K562 (cell line): ENCODE results near the gene ADCY9. TPM values are rescaled to one million over a fixed set of nuclear protein-coding genes. Genes with fewer than 3 reads are reported as not detected.

Experiments used
- ATAC-seq: fragments of 200-7000 bp; cut with Tn5 transposase; 3 replicates; pipeline ENCODE4 v1.9.1; 2020; ENCODE audit warnings: moderate library complexity
- BruUV-seq: library from RNA; stranded (reverse); fragments of 400-500 nt; replicated peaks from 2 replicates; lab custom pipeline; 2021; lab: Mats Ljungman, UMichigan
- CTCF ChIA-PET: fragments of 300-600 bp; formaldehyde crosslinking; extraction: SDS; loops from one replicate; lab custom pipeline; 2021; ENCODE audit warnings: low intra/inter-chr PET ratio; lab: Yijun Ruan, JAX
- POLR2A ChIA-PET: fragments of 300-600, 350-650 bp; sonication (Branson Sonifier 250); formaldehyde crosslinking; extraction: SDS; loops from one replicate; lab custom pipeline; 2021; ENCODE audit warnings: antibody characterized with exemption, inconsistent platforms; lab: Yijun Ruan, JAX
- DNase-seq, 4 experiments: peaks; one replicate each; pipeline versions ENCODE4 v3.0.0 to v3.0.0-alpha.2; 2011 to 2018; ENCODE audit warnings: low spot score in 3 of 4, mixed read lengths in 3 of 4; ENCODE audit errors: extremely low read depth in 1 of 4
- FAIRE-seq: peaks from 2 replicates; lab custom pipeline; 2011; peaks lifted over from hg19 to GRCh38; lab: Jason Lieb, UNC
- H2AFZ ChIP-seq: 2 replicates; pipeline ENCODE4 v1.6.0; 2011; ENCODE audit warnings: low read depth, low read length, control low read depth, inconsistent platforms
- H3K27ac ChIP-seq: fragments of 200-600 bp; 3 replicates; pipeline ENCODE4 v1.8.0; 2011; ENCODE audit warnings: low read depth, mild to moderate bottlenecking, control low read depth, inconsistent platforms, low read length, moderate library complexity, mixed read lengths; ENCODE audit errors: extremely low read depth
- H3K27me3 ChIP-seq, 2 experiments: fragments of 300-600 bp in 1 of 2; 2 replicates in 1 of 2; 3 replicates in 1 of 2; pipeline versions ENCODE4 v1.6.0 to v1.8.0; 2011; ENCODE audit warnings: inconsistent platforms in 2 of 2, low read length in 2 of 2, mild to moderate bottlenecking in 1 of 2, mixed read lengths in 1 of 2, moderate library complexity in 1 of 2; ENCODE audit not compliant: control insufficient read depth in 2 of 2, insufficient read depth in 2 of 2
- H3K36me3 ChIP-seq: fragments of 300-600 bp; 3 replicates; pipeline ENCODE4 v1.8.0; 2011; ENCODE audit warnings: mild to moderate bottlenecking, low read length, inconsistent platforms; ENCODE audit not compliant: control insufficient read depth, insufficient read depth
- H3K4me1 ChIP-seq, 2 experiments: fragments of 200-600 bp in 1 of 2; replicated peaks in 1 of 2; 2 replicates in 1 of 2; 3 replicates in 1 of 2; pipeline versions ENCODE4 v1.5.1 to v1.8.0; 2011; ENCODE audit warnings: inconsistent platforms in 2 of 2, low read length in 2 of 2, mild to moderate bottlenecking in 1 of 2, mixed read lengths in 1 of 2, moderate library complexity in 1 of 2; ENCODE audit not compliant: control insufficient read depth in 2 of 2, insufficient read depth in 2 of 2
- H3K4me2 ChIP-seq: 2 replicates; pipeline ENCODE4 v1.6.1; 2011; ENCODE audit warnings: low read length, control low read depth, inconsistent platforms, mixed read lengths; ENCODE audit not compliant: insufficient read depth
- H3K4me3 ChIP-seq: fragments of 200-600 bp; sonication (generic), shearing (Covaris generic); 2 replicates; pipeline ENCODE4 v1.5.1; 2016; ENCODE audit warnings: control low read depth, inconsistent platforms
- H3K79me2 ChIP-seq: fragments of 200-600 bp; 3 replicates; pipeline ENCODE4 v1.8.0; 2011; ENCODE audit warnings: low read length, inconsistent platforms; ENCODE audit not compliant: control insufficient read depth, insufficient read depth
- H3K9ac ChIP-seq, 2 experiments: 2 replicates each; pipeline versions ENCODE4 v1.6.0 to v1.6.1; 2011; ENCODE audit warnings: low read depth in 2 of 2, low read length in 2 of 2, control low read depth in 1 of 2, inconsistent platforms in 1 of 2, mild to moderate bottlenecking in 1 of 2, mixed read lengths in 1 of 2; ENCODE audit not compliant: insufficient read depth in 1 of 2
- H3K9me1 ChIP-seq: one replicate; pipeline ENCODE4 v1.6.0; 2011; ENCODE audit warnings: inconsistent platforms, mild to moderate bottlenecking, low read length, moderate library complexity; ENCODE audit not compliant: control insufficient read depth, insufficient read depth
- H3K9me3 ChIP-seq: replicated peaks from 2 replicates; pipeline ENCODE4 v1.5.1; 2011; ENCODE audit warnings: low read depth, low read length, inconsistent platforms; ENCODE audit not compliant: control insufficient read depth, insufficient read depth
- H4K20me1 ChIP-seq: replicated peaks from 2 replicates; pipeline ENCODE4 v1.6.1; 2011; ENCODE audit warnings: low read length, inconsistent platforms, mixed read lengths; ENCODE audit not compliant: control insufficient read depth, insufficient read depth
- BMI1 ChIP-seq: fragments of 150-350 bp; IDR thresholded peaks from 2 replicates; pipeline ENCODE4 v1.6.1; 2014; ENCODE audit warnings: low read length
- C11orf30 ChIP-seq: fragments of 450-650 bp; IDR thresholded peaks from 2 replicates; pipeline ENCODE4 v1.6.1; 2016; ENCODE audit warnings: low read depth, mild to moderate bottlenecking
- DEAF1 ChIP-seq: fragments of 450-650 bp; formaldehyde crosslinking; IDR thresholded peaks from 2 replicates; pipeline ENCODE4 v1.4.0; 2020; ENCODE audit warnings: mild to moderate bottlenecking, moderate library complexity
- GTF2E2 ChIP-seq: fragments of 200-800 bp; sonication (Bioruptor generic); IDR thresholded peaks from 2 replicates; pipeline ENCODE4 v1.6.1; 2016; ENCODE audit warnings: missing genetic modification characterization, missing compliant biosample characterization
- MTA1 ChIP-seq: fragments of 450-650 bp; IDR thresholded peaks from 2 replicates; pipeline ENCODE4 v1.6.1; 2017; ENCODE audit warnings: borderline replicate concordance
- MTF1 ChIP-seq: fragments of 250-450 bp; sonication (Bioruptor Pico); IDR thresholded peaks from 2 replicates; pipeline ENCODE4 v1.9.0; 2021; ENCODE audit warnings: moderate library complexity, mild to moderate bottlenecking, inconsistent platforms, borderline replicate concordance
- MYBL2 ChIP-seq, 2 experiments: fragments of 450-650 bp in 1 of 2; sonication (generic) in 1 of 2; formaldehyde crosslinking in 1 of 2; IDR thresholded peaks; 2 replicates each; pipeline versions ENCODE4 v1.6.1 to v1.8.1; 2017 to 2022; ENCODE audit warnings: borderline replicate concordance in 1 of 2, inconsistent platforms in 1 of 2, low read depth in 1 of 2, mild to moderate bottlenecking in 1 of 2, missing genetic modification reagents in 1 of 2, moderate library complexity in 1 of 2
- PCBP1 ChIP-seq: fragments of 200-400 bp; formaldehyde crosslinking; IDR thresholded peaks from 2 replicates; pipeline ENCODE4 v1.6.1; 2018; ENCODE audit warnings: mild to moderate bottlenecking, low read depth, low read length; ENCODE audit not compliant: poor library complexity, severe bottlenecking
- PPARD ChIP-seq: fragments of 250-450 bp; sonication (Bioruptor Pico); IDR thresholded peaks from 2 replicates; pipeline ENCODE4 v1.8.0; 2022; ENCODE audit warnings: inconsistent platforms, mild to moderate bottlenecking, moderate library complexity
- RFX5 ChIP-seq: IDR thresholded peaks from 2 replicates; pipeline ENCODE4 v1.6.1; 2011; ENCODE audit warnings: low read depth, mild to moderate bottlenecking, improper control_type of control experiment, low read length
- SMAD4 ChIP-seq: fragments of 250-450 bp; sonication (Bioruptor Pico); conservative IDR thresholded peaks from 2 replicates; pipeline ENCODE4 v1.8.0; 2021; ENCODE audit warnings: inconsistent platforms, mild to moderate bottlenecking, moderate library complexity
- ZBTB1 ChIP-seq: sonication (generic); formaldehyde crosslinking; IDR thresholded peaks from 2 replicates; pipeline ENCODE4 v1.8.1; 2023; ENCODE audit warnings: missing genetic modification reagents, low read depth, mild to moderate bottlenecking, borderline replicate concordance
- ZNF324 ChIP-seq: fragments of 250-450 bp; sonication (Bioruptor Pico); IDR thresholded peaks from 2 replicates; pipeline ENCODE4 v1.4.0; 2020; ENCODE audit warnings: mild to moderate bottlenecking
- ZNF384 ChIP-seq: IDR thresholded peaks from 2 replicates; pipeline ENCODE4 v1.6.1; 2012; ENCODE audit warnings: low read depth, low read length, improper control_type of control experiment
- WGBS: fragments of 100-300 bp; shearing (Covaris generic); methylation state at CpG from one replicate; pipeline ENCODE4 v1.1.6; 2016; ENCODE audit warnings: low coverage, mixed read lengths; ENCODE audit not compliant: insufficient coverage; ENCODE audit errors: missing lambda C conversion rate; 5-methylcytosine and 5-hydroxymethylcytosine counted together
- in situ Hi-C: fragments of 300-500 bp; cut with MboI; formaldehyde crosslinking; loops from 4 replicates; pipeline ENCODE4 v1.15.0; 2018; ENCODE audit warnings: inconsistent platforms, mixed read lengths
- intact Hi-C: fragments of 100-400 bp; cut with micrococcal nuclease; formaldehyde crosslinking; loops from 2 replicates; pipeline ENCODE4 v1.14.2; 2022
- polyA plus RNA-seq, 8 experiments: library from polyadenylated mRNA; depleted of rRNA in 4 of 8; stranded (reverse) in 5 of 8; unstranded in 3 of 8; fragments of >200 nt; fragmentation: Nextera tagmentation in 2 of 8; fragmentation: Illumina TruSeq in 1 of 8; extraction: Ambion mirVana in 2 of 8; extraction: Trizol in 1 of 8; gene quantifications; 2 replicates each; pipeline versions ENCODE4 v1.2.1 to v1.2.3, GENCODE V29; 2011 to 2014; ENCODE audit warnings: inconsistent platforms in 1 of 8, missing spikeins in 1 of 8
- total RNA-seq, 7 experiments: library from RNA; depleted of rRNA in 6 of 7; stranded (reverse); fragments of >200 nt in 6 of 7; fragmentation: Illumina TruSeq in 2 of 7; extraction: Trizol in 2 of 7; gene quantifications; 2 replicates each; pipeline versions ENCODE4 v1.2.1 to v1.2.3, GENCODE V29; 2011 to 2021; ENCODE audit warnings: low replicate concordance in 1 of 7
- TF ChIP-seq, protein P1 (sequence below), 2 experiments: fragments of 150-350 bp in 1 of 2; IDR thresholded peaks; 2 replicates each; pipeline ENCODE4 v1.6.1; 2012 to 2016; ENCODE audit warnings: low read depth in 2 of 2, low read length in 2 of 2, mild to moderate bottlenecking in 1 of 2, moderate library complexity in 1 of 2
- TF ChIP-seq, protein P2 (sequence below): sonication (generic); formaldehyde crosslinking; IDR thresholded peaks from 2 replicates; pipeline ENCODE4 v1.9.0; 2022; ENCODE audit warnings: mild to moderate bottlenecking, missing genetic modification reagents
- TF ChIP-seq, protein P3 (sequence below): sonication (generic); formaldehyde crosslinking; IDR thresholded peaks from 2 replicates; pipeline ENCODE4 v1.8.1; 2023; ENCODE audit warnings: mild to moderate bottlenecking, missing genetic modification reagents, moderate library complexity

The ADCY9 gene
- total and polyA plus RNA-seq, 9 of the 15 experiments (the other 6 are each of a cell fraction or from before 2014, with no cell fraction given): 0.03 to 0.29 (median 0.17) TPM

DNA sequence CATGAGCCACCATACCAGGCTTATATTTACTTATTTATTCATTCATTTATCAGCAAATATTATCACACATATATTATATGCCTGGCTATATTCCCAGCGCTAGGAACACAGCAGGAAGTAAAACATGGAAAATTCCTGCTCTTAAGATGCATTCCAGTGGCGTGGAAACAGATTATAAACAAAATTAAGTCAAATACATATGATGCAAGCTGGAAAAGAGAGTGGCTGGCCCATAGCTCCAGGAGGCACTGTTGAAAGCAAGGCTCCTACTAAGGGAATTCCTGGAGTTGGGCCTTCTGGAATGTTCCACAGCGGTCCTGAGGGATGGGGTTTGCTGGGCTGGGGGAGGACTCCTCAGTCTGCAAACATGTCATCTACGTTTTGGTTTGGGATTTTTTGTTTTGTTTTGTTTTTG is 18.4 kb downstream of the ADCY9 start:
- 0% methylated on average over 4 of the region's 4 CpGs for WGBS
- H2AFZ ChIP-seq: no peak overlapping the region
- no peaks in the 10 kb centered on the region for H3K9me3 ChIP-seq
- no peak for DNase-seq
- in situ Hi-C loops: no loop called here
- no peak for FAIRE-seq
- no peaks in the 10 kb centered on the region for H3K9me1 ChIP-seq
- H3K4me1 ChIP-seq: no peaks in the 10 kb centered on the region
- ATAC-seq: no peak
- no peak overlapping the region for H3K9ac ChIP-seq
- H3K36me3 ChIP-seq: no peaks in the 10 kb centered on the region
- H3K27ac ChIP-seq: no peak overlapping the region
- ChIA-PET CTCF (no interaction called here), POLR2A (interaction anchor here (1.2 kb wide), 1 partner anchor 21 kb away, joined by 4 read pairs; no protein-coding TSS in a partner anchor)
- no TSS peak for BruUV-seq
- H3K79me2 ChIP-seq: no peaks in the 10 kb centered on the region
- no peak overlapping the region for H3K4me2 ChIP-seq
- intact Hi-C loops: no loop called here
- H4K20me1 ChIP-seq: no peaks in the 10 kb centered on the region
- H3K4me3 ChIP-seq: no peak overlapping the region
- peaks cover 31 to 41% of the 10 kb centered on the region in 2 experiments for H3K27me3 ChIP-seq
- TF ChIP-seq ZNF384 (no peak), MTF1 (CRISPR knock-in tag) (no peak), PPARD (CRISPR knock-in tag) (no peak), RFX5 (no peak), PCBP1 (no peak), GTF2E2 (tag) (no peak), ZBTB1 (no peak), C11orf30 (no peak), MYBL2 (IDR thresholded peaks at IDR 0.05; ENCODE audit: low read depth) (no peak), MYBL2 (CRISPR knock-in tag; IDR thresholded peaks at IDR 0.05; ENCODE audit: borderline replicate concordance) (no peak), BMI1 (no peak), ZNF324 (CRISPR knock-in tag) (no peak), DEAF1 (CRISPR knock-in tag) (no peak), SMAD4 (no peak), MTA1 (no peak)
- TF ChIP-seq, protein P1, sequence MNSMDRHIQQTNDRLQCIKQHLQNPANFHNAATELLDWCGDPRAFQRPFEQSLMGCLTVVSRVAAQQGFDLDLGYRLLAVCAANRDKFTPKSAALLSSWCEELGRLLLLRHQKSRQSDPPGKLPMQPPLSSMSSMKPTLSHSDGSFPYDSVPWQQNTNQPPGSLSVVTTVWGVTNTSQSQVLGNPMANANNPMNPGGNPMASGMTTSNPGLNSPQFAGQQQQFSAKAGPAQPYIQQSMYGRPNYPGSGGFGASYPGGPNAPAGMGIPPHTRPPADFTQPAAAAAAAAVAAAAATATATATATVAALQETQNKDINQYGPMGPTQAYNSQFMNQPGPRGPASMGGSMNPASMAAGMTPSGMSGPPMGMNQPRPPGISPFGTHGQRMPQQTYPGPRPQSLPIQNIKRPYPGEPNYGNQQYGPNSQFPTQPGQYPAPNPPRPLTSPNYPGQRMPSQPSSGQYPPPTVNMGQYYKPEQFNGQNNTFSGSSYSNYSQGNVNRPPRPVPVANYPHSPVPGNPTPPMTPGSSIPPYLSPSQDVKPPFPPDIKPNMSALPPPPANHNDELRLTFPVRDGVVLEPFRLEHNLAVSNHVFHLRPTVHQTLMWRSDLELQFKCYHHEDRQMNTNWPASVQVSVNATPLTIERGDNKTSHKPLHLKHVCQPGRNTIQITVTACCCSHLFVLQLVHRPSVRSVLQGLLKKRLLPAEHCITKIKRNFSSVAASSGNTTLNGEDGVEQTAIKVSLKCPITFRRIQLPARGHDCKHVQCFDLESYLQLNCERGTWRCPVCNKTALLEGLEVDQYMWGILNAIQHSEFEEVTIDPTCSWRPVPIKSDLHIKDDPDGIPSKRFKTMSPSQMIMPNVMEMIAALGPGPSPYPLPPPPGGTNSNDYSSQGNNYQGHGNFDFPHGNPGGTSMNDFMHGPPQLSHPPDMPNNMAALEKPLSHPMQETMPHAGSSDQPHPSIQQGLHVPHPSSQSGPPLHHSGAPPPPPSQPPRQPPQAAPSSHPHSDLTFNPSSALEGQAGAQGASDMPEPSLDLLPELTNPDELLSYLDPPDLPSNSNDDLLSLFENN (IDR thresholded peaks at IDR 0.05; ENCODE audit: low read depth in 2 of 2, low read length in 2 of 2): no peak
- TF ChIP-seq, protein P2, sequence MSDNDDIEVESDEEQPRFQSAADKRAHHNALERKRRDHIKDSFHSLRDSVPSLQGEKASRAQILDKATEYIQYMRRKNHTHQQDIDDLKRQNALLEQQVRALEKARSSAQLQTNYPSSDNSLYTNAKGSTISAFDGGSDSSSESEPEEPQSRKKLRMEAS (CRISPR knock-in tag): no peak
- TF ChIP-seq, protein P3, sequence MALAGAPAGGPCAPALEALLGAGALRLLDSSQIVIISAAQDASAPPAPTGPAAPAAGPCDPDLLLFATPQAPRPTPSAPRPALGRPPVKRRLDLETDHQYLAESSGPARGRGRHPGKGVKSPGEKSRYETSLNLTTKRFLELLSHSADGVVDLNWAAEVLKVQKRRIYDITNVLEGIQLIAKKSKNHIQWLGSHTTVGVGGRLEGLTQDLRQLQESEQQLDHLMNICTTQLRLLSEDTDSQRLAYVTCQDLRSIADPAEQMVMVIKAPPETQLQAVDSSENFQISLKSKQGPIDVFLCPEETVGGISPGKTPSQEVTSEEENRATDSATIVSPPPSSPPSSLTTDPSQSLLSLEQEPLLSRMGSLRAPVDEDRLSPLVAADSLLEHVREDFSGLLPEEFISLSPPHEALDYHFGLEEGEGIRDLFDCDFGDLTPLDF (CRISPR knock-in tag): no peak
